Neural progenitor cell (in vitro differentiated cells): ENCODE data around the gene NUMB. TPM values are rescaled to one million over a fixed set of nuclear protein-coding genes. Genes with fewer than 3 reads are reported as not detected.

Experiments
- DNase-seq: peaks from one replicate; pipeline ENCODE4 v3.0.0-alpha.2; 2016; ENCODE audit warnings: low spot score
- H2AFZ ChIP-seq: fragments of 200-600 bp; sonication (generic); replicated peaks from 2 replicates; pipeline ENCODE4 v1.6.1; 2016; ENCODE audit warnings: antibody characterized with exemption
- H3F3A ChIP-seq: fragments of 200-600 bp; sonication (generic); 2 replicates; pipeline ENCODE4 v1.6.1; 2016; ENCODE audit warnings: antibody characterized with exemption, low read depth
- H3K27ac ChIP-seq: fragments of 200-600 bp; sonication (generic); 2 replicates; pipeline ENCODE4 v1.5.1; 2016; ENCODE audit warnings: mild to moderate bottlenecking
- H3K27me3 ChIP-seq: fragments of 200-600 bp; sonication (generic); 2 replicates; pipeline ENCODE4 v1.6.1; 2016; ENCODE audit warnings: mild to moderate bottlenecking, moderate library complexity
- H3K36me3 ChIP-seq: fragments of 200-600 bp; sonication (generic); 2 replicates; pipeline ENCODE4 v1.5.1; 2016
- H3K4me1 ChIP-seq: fragments of 200-600 bp; sonication (generic); 2 replicates; pipeline ENCODE4 v1.6.1; 2016; ENCODE audit warnings: mixed run types
- H3K4me2 ChIP-seq: fragments of 200-600 bp; sonication (generic); 2 replicates; pipeline ENCODE4 v1.6.1; 2016
- H3K4me3 ChIP-seq: fragments of 200-600 bp; sonication (generic); 2 replicates; pipeline ENCODE4 v1.5.1; 2016
- H3K79me2 ChIP-seq: fragments of 200-600 bp; sonication (generic); 2 replicates; pipeline ENCODE4 v1.6.1; 2016; ENCODE audit warnings: low read depth
- H3K9ac ChIP-seq: fragments of 200-600 bp; sonication (generic); 2 replicates; pipeline ENCODE4 v1.6.1; 2016
- H3K9me3 ChIP-seq: fragments of 200-600 bp; sonication (generic); 2 replicates; pipeline ENCODE4 v1.5.1; 2016; ENCODE audit warnings: low read depth
- H4K20me1 ChIP-seq: fragments of 200-600 bp; sonication (generic); 2 replicates; pipeline ENCODE4 v1.6.1; 2016; ENCODE audit warnings: low read depth
- H3K27ac Mint-ChIP-seq: 3 replicates; pipeline ENCODE4 v1.8.0; 2021; ENCODE audit warnings: mixed read lengths
- H3K27me3 Mint-ChIP-seq: 2 replicates; pipeline ENCODE4 v1.8.0; 2022; ENCODE audit warnings: low read depth, mild to moderate bottlenecking, inconsistent platforms, moderate library complexity, mixed read lengths; ENCODE audit not compliant: insufficient read depth
- H3K36me3 Mint-ChIP-seq: 3 replicates; pipeline ENCODE4 v1.8.0; 2021; ENCODE audit warnings: mixed read lengths
- H3K4me1 Mint-ChIP-seq: 3 replicates; pipeline ENCODE4 v1.8.0; 2021; ENCODE audit warnings: mixed read lengths
- H3K4me3 Mint-ChIP-seq: 3 replicates; pipeline ENCODE4 v1.8.0; 2021; ENCODE audit warnings: mild to moderate bottlenecking, moderate library complexity, mixed read lengths
- H3K9me3 Mint-ChIP-seq: 3 replicates; pipeline ENCODE4 v1.8.0; 2020; ENCODE audit warnings: mixed read lengths
- EZH2 ChIP-seq: fragments of 200-600 bp; sonication (generic); IDR thresholded peaks from 2 replicates; pipeline ENCODE4 v1.6.1; 2017; ENCODE audit warnings: antibody characterized with exemption, mild to moderate bottlenecking, moderate library complexity
- EZH2phosphoT487 ChIP-seq: fragments of 200-600 bp; sonication (generic); IDR thresholded peaks from 2 replicates; pipeline ENCODE4 v1.6.1; 2017; ENCODE audit warnings: antibody characterized with exemption
- total RNA-seq: library from RNA; depleted of rRNA; stranded (reverse); fragments of >200 nt; gene quantifications from 2 replicates; pipeline ENCODE4 v1.2.3, GENCODE V29; 2015; ENCODE audit warnings: low replicate concordance
- TF ChIP-seq, protein P1 (sequence below): fragments of 200-600 bp; sonication (generic); IDR thresholded peaks from 2 replicates; pipeline ENCODE4 v1.5.1; 2017; ENCODE audit warnings: antibody characterized with exemption, mild to moderate bottlenecking

Gene NUMB
- total RNA-seq, 1 donor from 2014 or later: 37.2 TPM

DNA sequence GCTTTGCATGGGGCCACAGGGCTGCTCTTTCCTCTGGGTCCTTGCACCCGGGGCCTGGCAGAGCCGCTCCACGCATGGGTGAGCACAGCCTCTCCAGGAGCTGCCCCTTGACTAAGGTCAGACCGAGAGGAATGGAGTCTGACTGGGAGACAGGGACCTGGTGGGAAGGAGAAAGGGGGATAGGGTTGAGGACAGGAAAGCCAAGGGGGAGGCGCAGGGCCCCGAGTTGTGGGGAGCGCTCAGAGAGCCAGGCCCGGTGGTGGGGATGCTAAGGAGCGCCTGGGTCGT lies 205.1 kb downstream of the NUMB start:
- Histone ChIP-seq H4K20me1 (no peaks in the 10 kb centered on the region), H2AFZ (no peak overlapping the region), H3K4me2 (no peak overlapping the region), H3K27ac (no peak overlapping the region), H3K4me3 (no peak overlapping the region), H3K36me3 (no peaks in the 10 kb centered on the region), H3K4me1 (no peaks in the 10 kb centered on the region), H3K9me3 (no peaks in the 10 kb centered on the region), H3F3A (no peaks in the 10 kb centered on the region), H3K27me3 (no peaks in the 10 kb centered on the region), H3K79me2 (no peaks in the 10 kb centered on the region), H3K9ac (no peak overlapping the region)
- no peaks in the 10 kb centered on the region for H3K9me3 Mint-ChIP-seq
- peaks cover 11% of the 10 kb centered on the region for H3K4me1 Mint-ChIP-seq
- H3K27me3 Mint-ChIP-seq: no peaks in the 10 kb centered on the region
- TF ChIP-seq EZH2 (no peak), EZH2phosphoT487 (no peak)
- TF ChIP-seq, protein P1, sequence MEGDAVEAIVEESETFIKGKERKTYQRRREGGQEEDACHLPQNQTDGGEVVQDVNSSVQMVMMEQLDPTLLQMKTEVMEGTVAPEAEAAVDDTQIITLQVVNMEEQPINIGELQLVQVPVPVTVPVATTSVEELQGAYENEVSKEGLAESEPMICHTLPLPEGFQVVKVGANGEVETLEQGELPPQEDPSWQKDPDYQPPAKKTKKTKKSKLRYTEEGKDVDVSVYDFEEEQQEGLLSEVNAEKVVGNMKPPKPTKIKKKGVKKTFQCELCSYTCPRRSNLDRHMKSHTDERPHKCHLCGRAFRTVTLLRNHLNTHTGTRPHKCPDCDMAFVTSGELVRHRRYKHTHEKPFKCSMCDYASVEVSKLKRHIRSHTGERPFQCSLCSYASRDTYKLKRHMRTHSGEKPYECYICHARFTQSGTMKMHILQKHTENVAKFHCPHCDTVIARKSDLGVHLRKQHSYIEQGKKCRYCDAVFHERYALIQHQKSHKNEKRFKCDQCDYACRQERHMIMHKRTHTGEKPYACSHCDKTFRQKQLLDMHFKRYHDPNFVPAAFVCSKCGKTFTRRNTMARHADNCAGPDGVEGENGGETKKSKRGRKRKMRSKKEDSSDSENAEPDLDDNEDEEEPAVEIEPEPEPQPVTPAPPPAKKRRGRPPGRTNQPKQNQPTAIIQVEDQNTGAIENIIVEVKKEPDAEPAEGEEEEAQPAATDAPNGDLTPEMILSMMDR: no peak
- no peak overlapping the region for H3K27ac Mint-ChIP-seq
- H3K36me3 Mint-ChIP-seq: no peaks in the 10 kb centered on the region
- no peak overlapping the region for H3K4me3 Mint-ChIP-seq
- DNase-seq: no peak

GRCh38 chr14:73252491-73253322 lies 205.6 kb downstream of the NUMB start:
- DNase-seq: no peak
- no peaks in the 10 kb centered on the region for H3K27me3 Mint-ChIP-seq
- Histone ChIP-seq H4K20me1 (no peaks in the 10 kb centered on the region), H3K27me3 (no peaks in the 10 kb centered on the region), H3K4me1 (no peaks in the 10 kb centered on the region), H3K4me3 (no peak overlapping the region), H3K9ac (no peak overlapping the region), H2AFZ (no peak overlapping the region), H3K27ac (no peak overlapping the region), H3F3A (no peaks in the 10 kb centered on the region), H3K4me2 (no peak overlapping the region), H3K9me3 (no peaks in the 10 kb centered on the region), H3K79me2 (no peaks in the 10 kb centered on the region), H3K36me3 (no peaks in the 10 kb centered on the region)
- TF ChIP-seq, protein P1: no peak
- TF ChIP-seq EZH2phosphoT487: no peak
- no peak for TF ChIP-seq EZH2
- H3K27ac Mint-ChIP-seq: no peak overlapping the region
- peaks cover 11% of the 10 kb centered on the region for H3K4me1 Mint-ChIP-seq
- no peak overlapping the region for H3K4me3 Mint-ChIP-seq
- no peaks in the 10 kb centered on the region for H3K9me3 Mint-ChIP-seq
- no peaks in the 10 kb centered on the region for H3K36me3 Mint-ChIP-seq

- H3K4me3 Mint-ChIP-seq: no peak overlapping the region
Measured at GRCh38 chr14:73251516-73252215, 206.7 kb downstream of the NUMB start.

More at GRCh38 chr14:73251516-73252215, 206.7 kb downstream of the NUMB start:
- no peak overlapping the region for H3K27ac Mint-ChIP-seq
- peaks cover 16% of the 10 kb centered on the region for H3K4me1 Mint-ChIP-seq
- no peak overlapping the region for H3K9ac ChIP-seq
- no peaks in the 10 kb centered on the region for H4K20me1 ChIP-seq
- H3F3A ChIP-seq: no peaks in the 10 kb centered on the region
- H3K27me3 Mint-ChIP-seq: peaks cover 3% of the 10 kb centered on the region
- no peaks in the 10 kb centered on the region for H3K36me3 ChIP-seq
- no peaks in the 10 kb centered on the region for H3K79me2 ChIP-seq
- no peaks in the 10 kb centered on the region for H3K9me3 ChIP-seq
- no peaks in the 10 kb centered on the region for H3K27me3 ChIP-seq
- no peaks in the 10 kb centered on the region for H3K36me3 Mint-ChIP-seq
- no peak overlapping the region for H3K4me2 ChIP-seq
- H3K9me3 Mint-ChIP-seq: no peaks in the 10 kb centered on the region
- H3K4me1 ChIP-seq: no peaks in the 10 kb centered on the region
- DNase-seq: no peak
- H3K4me3 ChIP-seq: no peak overlapping the region
- no peak overlapping the region for H2AFZ ChIP-seq
- TF ChIP-seq EZH2phosphoT487: no peak
- TF ChIP-seq EZH2: no peak
- no peak overlapping the region for H3K27ac ChIP-seq
